ENCODE measurements around the gene GPAM. TPM values are rescaled to one million over a fixed set of nuclear protein-coding genes. Genes with fewer than 3 reads are reported as not detected.

GPAM gene
- total RNA-seq, 6 donors from 2014 or later, result 6.7 to 26.2 (median 10.6) TPM

DNA sequence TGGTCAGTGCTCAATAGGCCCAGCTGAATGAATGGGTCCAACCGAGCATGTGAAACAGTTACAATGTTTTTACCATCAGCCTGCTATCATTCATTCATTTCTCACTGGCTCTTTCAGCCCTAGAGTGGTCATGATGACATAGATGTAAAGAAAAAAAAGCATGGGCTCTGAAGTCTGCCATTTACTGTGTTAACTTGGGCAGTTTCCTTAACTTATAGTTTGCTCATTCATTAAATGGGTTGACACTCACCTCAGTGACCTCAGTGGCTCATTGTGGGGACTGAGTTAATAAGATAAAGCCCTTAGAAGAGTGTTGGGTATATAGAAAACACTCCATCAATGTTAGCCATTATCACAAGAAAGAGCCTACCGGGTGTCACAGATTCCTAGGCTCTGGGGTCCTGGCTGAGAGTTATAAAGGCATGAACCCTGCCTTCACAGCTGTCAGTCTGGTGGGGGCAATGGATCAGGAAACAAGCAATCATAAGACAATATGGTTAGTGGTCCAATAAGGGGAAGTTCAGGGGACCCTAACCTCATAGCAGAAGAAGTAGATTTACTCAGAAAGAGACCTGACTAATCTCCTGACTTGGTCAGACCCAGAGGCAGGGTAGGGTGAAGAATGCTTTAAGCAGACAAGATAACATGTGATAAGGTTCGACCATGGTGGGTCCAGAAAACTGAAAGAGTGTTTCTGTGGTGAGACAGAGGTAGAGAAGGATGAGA, 29.7 kb upstream of the GPAM start:
- H3K4me1 ChIP-seq, result no peaks in the 10 kb centered on the region
- 61 to 76% methylated on average over 3 of the region's 3 CpGs for WGBS, 2 donors
- ATAC-seq (ENCODE audit: low FRiP score in 2 of 2) (no peak), DNase-seq (no peak)
- TF ChIP-seq EP300 (IDR thresholded peaks at IDR 0.05) (no peak), POLR2AphosphoS5 (IDR thresholded peaks at IDR 0.05) (no peak), POLR2A (IDR thresholded peaks at IDR 0.05) (no peak), CTCF (IDR thresholded peaks at IDR 0.05) (no peak)
- no peaks in the 10 kb centered on the region for H3K36me3 ChIP-seq
- no peaks in the 10 kb centered on the region for H3K9me3 ChIP-seq
- no peak overlapping the region for H3K27ac ChIP-seq
- no peaks in the 10 kb centered on the region for H3K27me3 ChIP-seq
- H3K4me3 ChIP-seq, result peak overlapping the region in 1 of 4 donors; percentile 26

DNA sequence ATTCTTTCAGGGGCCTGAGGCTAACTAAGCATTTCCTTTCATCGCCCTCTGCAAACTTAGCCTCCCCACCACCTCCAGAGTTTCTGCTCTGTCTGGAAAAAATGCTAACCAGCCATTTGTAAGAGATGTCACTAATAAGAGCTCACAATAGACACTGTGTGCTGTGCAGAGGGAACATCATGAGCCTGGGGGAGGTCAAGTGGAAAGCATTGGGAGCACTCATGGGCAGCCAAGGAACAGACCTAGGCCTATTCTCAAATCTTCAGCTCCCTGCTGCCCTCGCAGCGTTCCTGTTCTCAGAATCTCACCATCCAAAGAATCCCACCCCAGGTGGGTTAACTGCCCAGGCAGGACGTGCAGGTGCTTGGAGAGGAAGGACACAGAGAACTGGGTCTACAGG, 27.1 kb upstream of the GPAM start:
- Histone ChIP-seq H3K4me3 (no peak overlapping the region), H3K27me3 (no peaks in the 10 kb centered on the region), H3K9me3 (no peaks in the 10 kb centered on the region), H3K36me3 (no peaks in the 10 kb centered on the region), H3K4me1 (no peaks in the 10 kb centered on the region), H3K27ac (no peak overlapping the region)
- DNase-seq (no peak), ATAC-seq (ENCODE audit: low FRiP score in 2 of 2) (no peak)
- TF ChIP-seq POLR2A (IDR thresholded peaks at IDR 0.05), result no peak
- TF ChIP-seq POLR2AphosphoS5 (IDR thresholded peaks at IDR 0.05), result no peak
- TF ChIP-seq CTCF (IDR thresholded peaks at IDR 0.05), result no peak
- TF ChIP-seq EP300 (IDR thresholded peaks at IDR 0.05), result no peak
- 89% methylated on average over 4 of the region's 4 CpGs for WGBS, 2 donors

GRCh38 chr10:112209684-112210131, 26.1 kb upstream of the GPAM start:
- H3K9me3 ChIP-seq, result no peaks in the 10 kb centered on the region
- 69 to 82% methylated on average over 5 to 7 of the region's 7 CpGs for whole genome bisulfite sequencing, 2 donors
- no peaks in the 10 kb centered on the region for H3K27me3 ChIP-seq
- H3K36me3 ChIP-seq, result no peaks in the 10 kb centered on the region
- no peak for DNase-seq
- H3K4me3 ChIP-seq, result no peak overlapping the region
- H3K27ac ChIP-seq, result no peak overlapping the region
- TF ChIP-seq CTCF (IDR thresholded peaks at IDR 0.05) (no peak), EP300 (IDR thresholded peaks at IDR 0.05) (no peak), POLR2A (IDR thresholded peaks at IDR 0.05) (no peak), POLR2AphosphoS5 (IDR thresholded peaks at IDR 0.05) (no peak)
- H3K4me1 ChIP-seq, result no peaks in the 10 kb centered on the region
- ATAC-seq (ENCODE audit: low FRiP score in 2 of 2), result no peak

DNA sequence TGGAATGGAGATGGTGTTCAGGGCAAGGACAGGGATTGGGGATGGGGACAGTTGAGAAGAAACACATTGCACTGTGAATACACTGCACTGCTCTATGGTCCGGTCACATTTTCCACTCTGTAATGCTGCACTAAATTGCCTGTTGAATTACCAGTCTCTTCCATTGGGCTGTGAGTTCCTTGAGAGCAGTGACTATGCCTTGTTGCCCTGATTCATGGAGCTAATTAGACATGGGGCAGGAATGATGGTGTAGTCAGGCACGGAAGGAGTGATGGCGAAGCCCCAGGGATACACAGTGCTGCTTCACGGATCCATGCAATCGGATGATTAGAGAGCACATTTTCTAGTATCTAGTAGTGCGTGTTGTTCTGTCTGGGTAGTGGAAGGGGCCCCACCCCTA, 25.4 kb upstream of the GPAM start:
- ATAC-seq (ENCODE audit: low FRiP score in 2 of 2), result no peak
- Histone ChIP-seq H3K9me3 (no peaks in the 10 kb centered on the region), H3K4me1 (no peaks in the 10 kb centered on the region), H3K27me3 (no peaks in the 10 kb centered on the region), H3K27ac (no peak overlapping the region), H3K4me3 (no peak overlapping the region), H3K36me3 (no peaks in the 10 kb centered on the region)
- DNase-seq, result no peak
- WGBS, 2 donors, result 87 to 90% methylated on average over 6 of the region's 6 CpGs
- TF ChIP-seq POLR2AphosphoS5 (IDR thresholded peaks at IDR 0.05), result no peak
- TF ChIP-seq POLR2A (IDR thresholded peaks at IDR 0.05), result no peak
- TF ChIP-seq EP300 (IDR thresholded peaks at IDR 0.05), result no peak
- TF ChIP-seq CTCF (IDR thresholded peaks at IDR 0.05), result no peak

DNA sequence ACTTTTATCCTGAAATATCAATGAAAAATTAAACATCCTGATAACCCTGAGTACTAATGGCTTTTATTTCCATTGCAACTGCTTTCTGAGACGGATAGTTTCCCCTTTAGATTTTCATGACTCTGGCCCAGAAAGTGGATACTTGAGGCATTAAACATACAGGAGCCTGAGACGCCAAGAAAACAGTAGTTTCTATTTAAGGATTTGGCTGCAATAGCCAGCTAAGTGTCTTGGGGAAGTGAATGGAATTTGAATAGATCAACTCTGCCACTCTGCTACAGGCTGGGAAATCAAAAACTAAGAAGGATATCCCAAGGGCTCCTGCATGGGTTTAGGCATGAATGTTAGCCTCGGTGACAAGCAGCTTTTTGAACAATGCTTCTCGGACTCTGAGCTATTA, 24.7 kb upstream of the GPAM start:
- H3K27me3 ChIP-seq, result no peaks in the 10 kb centered on the region
- no peak for ATAC-seq (ENCODE audit: low FRiP score in 2 of 2)
- TF ChIP-seq CTCF (IDR thresholded peaks at IDR 0.05) (no peak), EP300 (IDR thresholded peaks at IDR 0.05) (no peak), POLR2AphosphoS5 (IDR thresholded peaks at IDR 0.05) (no peak), POLR2A (IDR thresholded peaks at IDR 0.05) (no peak)
- no peak for DNase-seq
- no peak overlapping the region for H3K4me3 ChIP-seq
- H3K4me1 ChIP-seq, result no peaks in the 10 kb centered on the region
- H3K9me3 ChIP-seq, result no peaks in the 10 kb centered on the region
- no peaks in the 10 kb centered on the region for H3K36me3 ChIP-seq
- H3K27ac ChIP-seq, result no peak overlapping the region
- whole genome bisulfite sequencing, 2 donors, result 50 to 51% methylated on average over 4 of the region's 4 CpGs

Data from upper lobe of left lung (tissue), 6 donors.